Karpas-422 (cell line): Measurements from ENCODE around the gene VILL. TPM values are rescaled to one million over a fixed set of nuclear protein-coding genes. Genes with fewer than 3 reads are reported as not detected.
"Not testable (repeated sequence)": the region's sequence is repeated elsewhere in the genome, so short reads cannot be mapped to it uniquely, and the experiment has no call there.

Experiments used
- DNase-seq: peaks from one replicate; pipeline ENCODE4 v3.0.0-alpha.2; 2015
- H2AFZ ChIP-seq: fragments of 200-600 bp; sonication (generic); 2 replicates; pipeline ENCODE4 v1.6.1; 2014; ENCODE audit warnings: antibody characterized with exemption, low read length, mixed read lengths
- H3K27ac ChIP-seq: fragments of 200-600 bp; sonication (generic); 2 replicates; pipeline ENCODE4 v1.5.1; 2014; ENCODE audit warnings: mild to moderate bottlenecking, low read length, moderate library complexity
- H3K27me3 ChIP-seq: fragments of 200-600 bp; sonication (generic); 2 replicates; pipeline ENCODE4 v1.6.1; 2014; ENCODE audit warnings: low read length, mixed read lengths
- H3K36me3 ChIP-seq: fragments of 200-600 bp; sonication (generic); 2 replicates; pipeline ENCODE4 v1.6.1; 2014; ENCODE audit warnings: low read length, mixed read lengths; ENCODE audit not compliant: insufficient read depth
- H3K4me1 ChIP-seq: fragments of 200-600 bp; sonication (generic); 2 replicates; pipeline ENCODE4 v1.6.1; 2014; ENCODE audit warnings: mild to moderate bottlenecking, low read length, mixed read lengths
- H3K4me2 ChIP-seq: fragments of 200-600 bp; sonication (generic); 2 replicates; pipeline ENCODE4 v1.6.1; 2014; ENCODE audit warnings: low read length, low read depth, mild to moderate bottlenecking; ENCODE audit not compliant: poor library complexity, severe bottlenecking
- H3K4me3 ChIP-seq: fragments of 200-600 bp; sonication (generic); 2 replicates; pipeline ENCODE4 v1.5.1; 2014; ENCODE audit warnings: mild to moderate bottlenecking, antibody characterized with exemption, low read length, mixed read lengths
- H3K79me2 ChIP-seq: fragments of 200-600 bp; sonication (generic); 2 replicates; pipeline ENCODE4 v1.6.1; 2014; ENCODE audit warnings: mild to moderate bottlenecking, low read length, mixed read lengths
- H3K9ac ChIP-seq: fragments of 200-600 bp; sonication (generic); 2 replicates; pipeline ENCODE4 v1.6.0; 2014; ENCODE audit warnings: low read length
- H3K9me2 ChIP-seq: fragments of 200-600 bp; sonication (generic), shearing (Covaris generic); replicated peaks from 2 replicates; pipeline ENCODE4 v1.6.0; 2014; ENCODE audit warnings: mild to moderate bottlenecking, low read length, moderate library complexity; ENCODE audit not compliant: insufficient read depth
- H3K9me3 ChIP-seq: fragments of 300-700, 200-600 bp; sonication (generic); 2 replicates; pipeline ENCODE4 v1.6.1; 2014; ENCODE audit warnings: low read length, mixed read lengths
- H4K20me1 ChIP-seq: fragments of 200-600 bp; sonication (generic); 2 replicates; pipeline ENCODE4 v1.6.1; 2014; ENCODE audit warnings: mild to moderate bottlenecking, antibody characterized with exemption, low read length, low read depth; ENCODE audit not compliant: insufficient read depth
- total RNA-seq: library from RNA; depleted of rRNA; stranded (reverse); fragments of >200 nt; shearing (Covaris generic); gene quantifications from 2 replicates; pipeline ENCODE4 v1.2.3, GENCODE V29; 2014; ENCODE audit warnings: low replicate concordance

VILL gene
- total RNA-seq, 1 experiment from 2014 or later, result 9.7 TPM

DNA sequence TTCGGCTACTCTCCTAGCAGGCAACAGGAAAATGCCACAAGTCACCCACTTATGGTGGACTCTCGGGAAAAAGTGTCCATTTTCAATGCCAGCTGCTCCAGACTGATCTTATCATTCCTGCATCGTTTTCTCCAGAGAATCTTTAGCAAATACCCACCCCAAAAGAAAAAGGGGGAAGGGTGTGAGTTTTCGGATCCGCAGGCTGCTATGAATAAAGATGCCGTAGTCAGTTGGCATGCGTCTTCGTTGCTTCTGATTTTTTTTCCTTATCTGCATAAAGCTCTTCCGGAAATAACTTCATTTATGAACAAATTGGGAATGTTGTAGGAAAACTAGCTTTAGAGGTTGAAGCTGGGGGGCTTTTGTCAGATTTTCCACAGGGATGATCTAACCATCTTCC is 22.4 kb upstream of the VILL start:
- DNase-seq, result no peak
- Histone ChIP-seq H3K9me2 (no peaks in the 10 kb centered on the region), H4K20me1 (no peaks in the 10 kb centered on the region), H3K27me3 (no peaks in the 10 kb centered on the region), H3K4me2 (no peak overlapping the region), H3K9me3 (no peaks in the 10 kb centered on the region), H3K4me1 (no peaks in the 10 kb centered on the region), H3K36me3 (no peaks in the 10 kb centered on the region), H3K4me3 (no peak overlapping the region), H3K9ac (no peak overlapping the region), H2AFZ (no peak overlapping the region), H3K27ac (no peak overlapping the region), H3K79me2 (no peaks in the 10 kb centered on the region)

DNA sequence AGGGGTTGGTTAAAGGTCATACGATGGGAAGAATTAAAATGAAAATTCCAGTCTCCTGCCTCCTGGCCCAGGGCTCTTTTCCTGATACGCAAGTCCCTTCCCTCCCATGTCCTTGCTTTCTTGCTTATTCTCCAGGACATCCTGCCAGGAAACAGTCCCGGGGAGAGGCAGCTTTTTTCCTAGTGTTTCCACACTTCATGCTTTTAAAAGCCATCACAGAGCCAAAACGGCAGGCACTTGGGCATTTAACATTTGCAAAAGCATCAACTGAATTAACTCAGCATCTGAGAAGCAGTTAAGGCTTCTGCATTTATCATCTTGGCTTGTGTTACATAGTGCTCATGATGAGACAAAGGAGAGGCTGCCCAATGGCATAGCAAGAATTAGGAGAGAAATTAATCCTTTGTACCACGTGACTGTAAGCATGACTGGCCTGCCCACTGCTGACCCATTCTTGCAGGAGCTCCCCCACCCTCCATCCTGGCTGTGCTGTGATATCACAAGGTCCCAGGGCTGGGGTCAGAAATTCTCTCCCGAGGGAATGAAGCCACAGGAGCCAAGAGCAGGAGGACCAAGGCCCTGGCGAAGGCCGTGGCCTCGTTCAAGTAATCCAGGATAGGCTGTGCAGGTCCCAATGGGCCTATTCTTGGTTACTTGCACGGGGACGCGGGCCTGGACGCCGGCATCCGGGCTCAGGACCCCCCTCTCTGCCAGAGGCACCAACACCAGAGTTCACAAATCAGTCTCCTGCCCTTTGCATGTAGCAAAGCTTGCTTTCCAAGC is 21.6 kb upstream of the VILL start:
- H3K27ac ChIP-seq, result no peak overlapping the region
- no peaks in the 10 kb centered on the region for H3K9me2 ChIP-seq
- H3K4me3 ChIP-seq, result no peak overlapping the region
- no peaks in the 10 kb centered on the region for H3K79me2 ChIP-seq
- H3K36me3 ChIP-seq, result no peaks in the 10 kb centered on the region
- H3K9ac ChIP-seq, result no peak overlapping the region
- no peak overlapping the region for H3K4me2 ChIP-seq
- no peaks in the 10 kb centered on the region for H3K4me1 ChIP-seq
- no peak overlapping the region for H2AFZ ChIP-seq
- no peak for DNase-seq
- H3K27me3 ChIP-seq, result no peaks in the 10 kb centered on the region
- H3K9me3 ChIP-seq, result no peaks in the 10 kb centered on the region
- no peaks in the 10 kb centered on the region for H4K20me1 ChIP-seq

DNA sequence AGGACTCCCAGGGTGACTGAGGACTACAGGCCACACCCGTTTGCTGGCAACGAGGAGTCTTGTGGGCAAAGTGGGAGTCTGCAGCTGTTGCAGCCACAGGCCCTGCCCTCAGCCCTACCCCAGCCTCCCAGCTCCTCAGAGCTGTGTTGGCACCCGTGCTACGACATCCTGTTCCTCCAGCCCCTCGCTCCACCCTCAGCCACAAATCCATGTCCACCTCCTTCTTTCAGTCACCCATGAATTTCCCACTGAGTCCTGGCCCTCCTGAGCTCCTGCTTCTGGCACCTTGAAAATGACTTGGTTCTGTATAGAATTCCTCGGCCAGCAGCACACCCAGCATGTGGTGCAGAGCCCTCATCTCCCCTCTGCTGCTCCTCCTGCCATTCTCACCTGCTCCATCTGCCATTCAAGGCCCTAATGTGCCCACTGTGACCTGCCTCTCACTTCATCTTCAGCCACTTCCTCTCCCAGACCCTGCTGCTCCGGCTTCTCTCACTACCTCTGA is 20.9 kb upstream of the VILL start:
- Histone ChIP-seq H3K9ac (no peak overlapping the region), H3K9me3 (no peaks in the 10 kb centered on the region), H3K4me3 (no peak overlapping the region), H4K20me1 (no peaks in the 10 kb centered on the region), H3K27me3 (no peaks in the 10 kb centered on the region), H3K4me1 (no peaks in the 10 kb centered on the region), H3K9me2 (no peaks in the 10 kb centered on the region), H2AFZ (no peak overlapping the region), H3K4me2 (no peak overlapping the region), H3K36me3 (no peaks in the 10 kb centered on the region), H3K27ac (no peak overlapping the region), H3K79me2 (no peaks in the 10 kb centered on the region)
- DNase-seq, result no peak

DNA sequence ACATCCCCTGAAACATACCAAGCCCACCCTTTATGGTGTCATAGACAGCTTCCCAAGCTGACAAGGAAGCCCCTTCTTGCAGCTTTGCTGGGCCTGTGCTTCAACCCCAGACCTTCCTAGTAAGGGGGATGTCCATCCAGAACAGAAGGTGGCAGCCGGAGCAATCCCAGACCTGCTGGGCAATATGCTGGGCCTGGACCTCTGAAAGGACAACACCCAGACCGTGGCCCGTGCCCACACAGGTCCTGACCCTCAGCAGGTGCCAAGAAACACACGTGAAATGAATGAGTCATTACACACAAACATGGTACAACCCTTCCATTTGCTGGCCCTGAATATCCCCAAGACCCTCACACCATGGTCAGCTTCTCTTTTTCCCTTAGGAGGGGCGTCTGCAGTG is 19.8 kb upstream of the VILL start:
- Histone ChIP-seq H3K9ac (no peak overlapping the region), H3K4me1 (no peaks in the 10 kb centered on the region), H3K4me2 (no peak overlapping the region), H3K79me2 (no peaks in the 10 kb centered on the region), H4K20me1 (no peaks in the 10 kb centered on the region), H3K27me3 (no peaks in the 10 kb centered on the region), H3K36me3 (no peaks in the 10 kb centered on the region), H2AFZ (no peak overlapping the region), H3K27ac (no peak overlapping the region), H3K4me3 (no peak overlapping the region), H3K9me3 (no peaks in the 10 kb centered on the region), H3K9me2 (no peaks in the 10 kb centered on the region)
- no peak for DNase-seq

DNA sequence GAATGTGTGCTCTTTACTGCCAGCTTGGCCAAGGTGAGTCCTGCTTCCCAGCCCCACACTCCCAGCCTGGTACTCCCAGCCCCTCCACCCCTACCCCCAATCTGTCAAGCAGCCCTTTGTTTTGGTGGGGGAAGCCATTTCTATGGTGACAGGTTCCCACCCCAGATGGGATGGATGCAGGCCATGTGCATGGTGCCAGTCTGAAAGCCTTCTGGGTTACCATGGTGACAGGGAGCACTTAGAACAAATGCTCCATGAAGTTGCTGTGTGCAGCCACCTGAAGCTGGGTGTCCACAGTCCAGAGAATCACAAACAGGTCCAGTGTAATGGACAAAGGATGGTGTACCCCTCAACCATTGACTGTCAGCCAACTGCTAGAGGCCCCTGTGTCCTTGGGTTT is 19.1 kb upstream of the VILL start:
- Histone ChIP-seq H3K79me2 (no peaks in the 10 kb centered on the region), H3K4me1 (no peaks in the 10 kb centered on the region), H3K9me3 (no peaks in the 10 kb centered on the region), H4K20me1 (no peaks in the 10 kb centered on the region), H3K27me3 (no peaks in the 10 kb centered on the region), H3K4me3 (no peak overlapping the region), H3K36me3 (no peaks in the 10 kb centered on the region), H3K9ac (no peak overlapping the region), H3K9me2 (no peaks in the 10 kb centered on the region), H3K4me2 (no peak overlapping the region), H2AFZ (no peak overlapping the region), H3K27ac (no peak overlapping the region)
- DNase-seq, result no peak

DNA sequence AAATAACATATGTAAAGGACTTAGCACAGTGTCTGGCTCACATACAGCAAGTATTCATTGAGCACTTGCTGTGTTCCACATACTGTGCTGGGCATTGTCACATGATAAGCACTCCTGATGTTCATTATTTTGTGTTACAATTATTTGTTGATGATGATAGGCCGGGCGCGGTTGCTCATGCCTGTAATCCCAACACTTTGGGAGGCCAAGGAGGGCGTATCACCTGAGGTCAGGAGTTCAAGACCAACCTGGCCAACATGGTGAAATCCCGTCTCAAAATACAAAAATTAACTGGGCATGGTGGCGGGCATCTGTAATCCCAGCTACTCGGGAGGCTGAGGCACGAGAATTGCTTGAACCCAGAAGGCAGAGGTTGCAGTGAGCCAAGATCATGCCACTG is 18.5 kb upstream of the VILL start:
- H3K9ac ChIP-seq, H3K9me3 ChIP-seq, H3K4me2 ChIP-seq, H2AFZ ChIP-seq, H4K20me1 ChIP-seq, H3K79me2 ChIP-seq, DNase-seq, H3K9me2 ChIP-seq, H3K36me3 ChIP-seq, H3K4me1 ChIP-seq, H3K27ac ChIP-seq, H3K4me3 ChIP-seq, H3K27me3 ChIP-seq: not testable (repeated sequence)

DNA sequence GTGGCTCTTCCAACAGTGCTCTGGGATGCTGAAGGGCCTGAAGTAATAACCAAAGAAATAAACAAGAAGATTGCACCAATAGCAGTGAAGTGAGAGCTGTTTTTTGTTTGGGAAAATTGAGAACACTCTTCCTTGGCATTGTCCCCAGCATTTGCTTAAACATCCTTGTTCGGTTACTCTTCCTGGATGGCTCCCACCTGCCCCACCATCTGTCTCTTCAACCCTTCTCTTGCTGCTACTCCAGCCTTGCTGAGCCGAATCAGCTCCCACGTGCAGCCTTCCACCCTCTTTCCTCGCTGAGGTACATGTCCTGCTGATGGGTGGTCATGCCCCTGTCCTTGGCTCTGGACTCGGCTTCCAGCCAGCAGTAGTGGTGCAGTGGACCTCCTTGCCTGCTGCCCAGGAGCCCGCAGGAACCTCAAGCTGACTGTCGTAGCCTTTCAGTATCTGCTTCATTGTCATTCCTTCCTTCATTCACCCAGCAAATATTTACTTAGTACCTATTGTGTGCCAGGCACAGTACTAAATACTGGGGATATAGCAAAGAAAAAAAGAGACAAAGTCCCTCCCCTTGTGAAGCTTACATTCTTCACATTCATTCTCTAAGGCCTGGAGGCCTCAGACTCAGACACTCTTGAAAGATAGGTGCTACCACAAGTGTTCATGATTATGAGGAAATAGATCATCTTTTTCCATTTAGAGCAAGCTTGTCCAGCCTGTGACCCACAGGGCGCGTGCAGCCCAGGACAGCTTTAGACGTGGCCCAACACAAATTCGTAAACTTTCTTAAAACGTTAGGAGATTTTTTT is 17.1 kb upstream of the VILL start:
- DNase-seq, result no peak
- no peaks in the 10 kb centered on the region for H3K9me2 ChIP-seq
- H2AFZ ChIP-seq, result no peak overlapping the region

More for the DNA sequence above, 17.1 kb upstream of the VILL start:
- H3K4me1 ChIP-seq, result no peaks in the 10 kb centered on the region
- no peak overlapping the region for H3K4me2 ChIP-seq
- H3K36me3 ChIP-seq, result no peaks in the 10 kb centered on the region
- no peak overlapping the region for H3K27ac ChIP-seq
- H3K27me3 ChIP-seq, result no peaks in the 10 kb centered on the region
- H3K79me2 ChIP-seq, result no peaks in the 10 kb centered on the region
- no peak overlapping the region for H3K4me3 ChIP-seq
- H4K20me1 ChIP-seq, result no peaks in the 10 kb centered on the region
- no peaks in the 10 kb centered on the region for H3K9me3 ChIP-seq
- no peak overlapping the region for H3K9ac ChIP-seq
